Fibroblast of lung (primary cell): ENCODE results near the gene RTN4RL1. TPM values are rescaled to one million over a fixed set of nuclear protein-coding genes. Genes with fewer than 3 reads are reported as not detected.

Experiments
- DNase-seq, 2 donors: peaks; one replicate each; pipeline versions ENCODE4 v3.0.0 to v3.0.0-alpha.2; 2010; ENCODE audit warnings: low read depth in 2 of 2
- H2AFZ ChIP-seq: 2 replicates; pipeline ENCODE4 v1.5.1; 2012; ENCODE audit warnings: low read length, control low read depth, inconsistent platforms
- H3K27ac ChIP-seq: 2 replicates; pipeline ENCODE4 v1.5.1; 2011; ENCODE audit warnings: low read length, control low read depth; ENCODE audit not compliant: insufficient read depth
- H3K27me3 ChIP-seq: 2 replicates; pipeline ENCODE4 v1.5.1; 2011; ENCODE audit warnings: mild to moderate bottlenecking, low read length; ENCODE audit not compliant: control insufficient read depth, insufficient read depth
- H3K36me3 ChIP-seq: 2 replicates; pipeline ENCODE4 v1.5.1; 2011; ENCODE audit warnings: low read length; ENCODE audit not compliant: control insufficient read depth, insufficient read depth
- H3K4me1 ChIP-seq: 2 replicates; pipeline ENCODE4 v1.5.1; 2011; ENCODE audit warnings: low read length; ENCODE audit not compliant: control insufficient read depth, insufficient read depth; ENCODE audit errors: extremely low read depth
- H3K4me2 ChIP-seq: 2 replicates; pipeline ENCODE4 v1.5.1; 2011; ENCODE audit warnings: low read length, control low read depth; ENCODE audit not compliant: insufficient read depth; ENCODE audit errors: extremely low read depth
- H3K4me3 ChIP-seq, 4 experiments: fragments of 200-600 bp in 1 of 4; sonication (generic) in 1 of 4; replicated peaks in 1 of 4; 2 replicates each; pipeline ENCODE4 v1.5.1; 2011 to 2016; ENCODE audit warnings: low read length in 4 of 4, low read depth in 3 of 4, mild to moderate bottlenecking in 3 of 4, control low read depth in 2 of 4, inconsistent platforms in 1 of 4, mixed read lengths in 1 of 4; ENCODE audit not compliant: insufficient read depth in 1 of 4; ENCODE audit errors: control extremely low read depth in 1 of 4
- H3K79me2 ChIP-seq: 2 replicates; pipeline ENCODE4 v1.5.1; 2012; ENCODE audit warnings: mild to moderate bottlenecking, low read length, inconsistent platforms; ENCODE audit not compliant: control insufficient read depth, insufficient read depth
- H3K9ac ChIP-seq: 2 replicates; pipeline ENCODE4 v1.5.1; 2011; ENCODE audit warnings: mild to moderate bottlenecking, low read length, control low read depth; ENCODE audit not compliant: insufficient read depth
- H3K9me3 ChIP-seq: 2 replicates; pipeline ENCODE4 v1.5.1; 2012; ENCODE audit warnings: low read depth, low read length; ENCODE audit not compliant: control insufficient read depth, insufficient read depth
- H4K20me1 ChIP-seq: 2 replicates; pipeline ENCODE4 v1.5.1; 2011; ENCODE audit warnings: low read length; ENCODE audit not compliant: control insufficient read depth, insufficient read depth; ENCODE audit errors: extremely low read depth
- CTCF ChIP-seq, 2 donors: IDR thresholded peaks in 1 of 2; conservative IDR thresholded peaks in 1 of 2; 1 replicate in 1 of 2; 2 replicates in 1 of 2; pipeline ENCODE4 v1.5.1; 2011 to 2012; ENCODE audit warnings: low read length in 2 of 2, control low read depth in 1 of 2, inconsistent platforms in 1 of 2, low read depth in 1 of 2, mild to moderate bottlenecking in 1 of 2
- EZH2 ChIP-seq: IDR thresholded peaks from 2 replicates; pipeline ENCODE4 v1.5.1; 2012; ENCODE audit warnings: low read length, control low read depth, mild to moderate bottlenecking; ENCODE audit errors: missing control alignments
- polyA plus RNA-seq, 2 donors: library from polyadenylated mRNA; depleted of rRNA in 1 of 2; stranded (reverse) in 1 of 2; unstranded in 1 of 2; fragments of >200 nt; gene quantifications; 2 replicates each; pipeline ENCODE4 v1.2.1, GENCODE V29; 2011 to 2012; ENCODE audit warnings: missing spikeins in 1 of 2
- total RNA-seq: library from RNA; depleted of rRNA; stranded (reverse); fragments of >200 nt; gene quantifications from 2 replicates; pipeline ENCODE4 v1.2.1, GENCODE V29; 2014

Gene RTN4RL1
- total and polyA plus RNA-seq, 2 donors (not counting 1 experiment from before 2014, with no cell fraction given), result 0.39 to 0.83 TPM

- H3K79me2 ChIP-seq, result no peaks in the 10 kb centered on the region
- H2AFZ ChIP-seq, result no peak overlapping the region
- H3K9me3 ChIP-seq, result no peaks in the 10 kb centered on the region
- no peak overlapping the region for H3K4me2 ChIP-seq
- H3K27ac ChIP-seq, result no peak overlapping the region
- H3K27me3 ChIP-seq, result peaks cover 23% of the 10 kb centered on the region
- no peak overlapping the region for H3K9ac ChIP-seq
- H4K20me1 ChIP-seq, result no peaks in the 10 kb centered on the region
- TF ChIP-seq CTCF (conservative IDR thresholded peaks at IDR 0.05 in 1 of 2, IDR thresholded peaks at IDR 0.05 in 1 of 2; ENCODE audit: low read depth in 1 of 2, low read length in 2 of 2) (no peak), EZH2 (no peak)
- H3K4me3 ChIP-seq, result no peak overlapping the region
- no peaks in the 10 kb centered on the region for H3K36me3 ChIP-seq
- H3K4me1 ChIP-seq, result no peaks in the 10 kb centered on the region
- DNase-seq, result no peak
Observed at GRCh38 chr17:1976683-1977064, 48.5 kb downstream of the RTN4RL1 start.

- TF ChIP-seq CTCF (conservative IDR thresholded peaks at IDR 0.05 in 1 of 2, IDR thresholded peaks at IDR 0.05 in 1 of 2; ENCODE audit: low read depth in 1 of 2, low read length in 2 of 2), result no peak
- TF ChIP-seq EZH2, result no peak
- peaks cover 23% of the 10 kb centered on the region for H3K27me3 ChIP-seq
- no peak overlapping the region for H3K4me2 ChIP-seq
- H2AFZ ChIP-seq, result no peak overlapping the region
- H3K27ac ChIP-seq, result no peak overlapping the region
- H3K9ac ChIP-seq, result no peak overlapping the region
- H3K9me3 ChIP-seq, result no peaks in the 10 kb centered on the region
- H3K79me2 ChIP-seq, result no peaks in the 10 kb centered on the region
- H3K4me3 ChIP-seq, result no peak overlapping the region
- H3K4me1 ChIP-seq, result no peaks in the 10 kb centered on the region
- DNase-seq, result no peak
- H4K20me1 ChIP-seq, result no peaks in the 10 kb centered on the region
- no peaks in the 10 kb centered on the region for H3K36me3 ChIP-seq
Observed at GRCh38 chr17:1976000-1976682, 49.0 kb downstream of the RTN4RL1 start.

- H3K4me2 ChIP-seq, result no peak overlapping the region
- H3K79me2 ChIP-seq, result no peaks in the 10 kb centered on the region
- no peak for DNase-seq
- no peaks in the 10 kb centered on the region for H3K4me1 ChIP-seq
- no peak overlapping the region for H3K27ac ChIP-seq
- TF ChIP-seq EZH2, result no peak
- no peak for TF ChIP-seq CTCF (conservative IDR thresholded peaks at IDR 0.05 in 1 of 2, IDR thresholded peaks at IDR 0.05 in 1 of 2; ENCODE audit: low read depth in 1 of 2, low read length in 2 of 2)
- no peaks in the 10 kb centered on the region for H3K36me3 ChIP-seq
- no peak overlapping the region for H2AFZ ChIP-seq
- H3K9me3 ChIP-seq, result no peaks in the 10 kb centered on the region
- no peak overlapping the region for H3K4me3 ChIP-seq
- no peak overlapping the region for H3K9ac ChIP-seq
- H4K20me1 ChIP-seq, result no peaks in the 10 kb centered on the region
- peaks cover 23% of the 10 kb centered on the region for H3K27me3 ChIP-seq
Observed at GRCh38 chr17:1975573-1975972, 49.6 kb downstream of the RTN4RL1 start.
